SW480 (cell line): ENCODE results near the gene PHF13.
"Not testable (repeated sequence)": the region's sequence is repeated elsewhere in the genome, so short reads cannot be mapped to it uniquely, and the experiment has no call there.

Experiments
- DNase-seq: peaks from one replicate; pipeline ENCODE4 v3.0.0-alpha.2; 2016; ENCODE audit warnings: low spot score

Gene PHF13

GRCh38 chr1:6587261-6588005 is 26.1 kb upstream of the PHF13 start:
- DNase-seq: no peak

GRCh38 chr1:6588128-6588892 is 25.2 kb upstream of the PHF13 start:
- DNase-seq: no peak

- DNase-seq: peak; percentile 22
Measured at GRCh38 chr1:6588893-6589520, 24.5 kb upstream of the PHF13 start.

GRCh38 chr1:6590046-6590445 is 23.5 kb upstream of the PHF13 start:
- DNase-seq: no peak

GRCh38 chr1:6591222-6591621 is 22.3 kb upstream of the PHF13 start:
- no peak for DNase-seq

GRCh38 chr1:6591644-6592043 is 21.9 kb upstream of the PHF13 start:
- no peak for DNase-seq

DNA sequence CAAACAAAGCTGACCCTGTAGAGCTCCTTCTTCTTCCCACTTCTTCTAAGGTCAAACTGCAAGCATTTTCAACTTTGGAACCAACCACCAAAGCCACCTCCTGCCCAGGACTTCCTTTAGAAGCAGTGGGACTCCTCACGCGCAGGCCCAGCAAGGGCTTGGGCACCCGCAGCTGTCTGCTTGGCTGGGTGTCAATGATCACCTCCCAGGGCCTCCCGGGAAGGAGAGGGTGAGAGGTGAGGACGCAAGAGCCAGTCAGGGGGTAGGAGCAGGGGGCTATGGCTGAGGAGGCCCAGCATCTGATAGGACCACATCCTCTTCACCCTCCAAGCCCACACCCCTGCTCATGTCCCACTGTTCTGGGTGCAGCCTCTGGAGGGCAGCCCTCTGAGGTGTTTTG is 21.1 kb upstream of the PHF13 start:
- no peak for DNase-seq

- no peak for DNase-seq
Measured at GRCh38 chr1:6592865-6593593, 20.5 kb upstream of the PHF13 start.

- DNase-seq: no peak
Measured at GRCh38 chr1:6593810-6594209, 19.7 kb upstream of the PHF13 start.

DNA sequence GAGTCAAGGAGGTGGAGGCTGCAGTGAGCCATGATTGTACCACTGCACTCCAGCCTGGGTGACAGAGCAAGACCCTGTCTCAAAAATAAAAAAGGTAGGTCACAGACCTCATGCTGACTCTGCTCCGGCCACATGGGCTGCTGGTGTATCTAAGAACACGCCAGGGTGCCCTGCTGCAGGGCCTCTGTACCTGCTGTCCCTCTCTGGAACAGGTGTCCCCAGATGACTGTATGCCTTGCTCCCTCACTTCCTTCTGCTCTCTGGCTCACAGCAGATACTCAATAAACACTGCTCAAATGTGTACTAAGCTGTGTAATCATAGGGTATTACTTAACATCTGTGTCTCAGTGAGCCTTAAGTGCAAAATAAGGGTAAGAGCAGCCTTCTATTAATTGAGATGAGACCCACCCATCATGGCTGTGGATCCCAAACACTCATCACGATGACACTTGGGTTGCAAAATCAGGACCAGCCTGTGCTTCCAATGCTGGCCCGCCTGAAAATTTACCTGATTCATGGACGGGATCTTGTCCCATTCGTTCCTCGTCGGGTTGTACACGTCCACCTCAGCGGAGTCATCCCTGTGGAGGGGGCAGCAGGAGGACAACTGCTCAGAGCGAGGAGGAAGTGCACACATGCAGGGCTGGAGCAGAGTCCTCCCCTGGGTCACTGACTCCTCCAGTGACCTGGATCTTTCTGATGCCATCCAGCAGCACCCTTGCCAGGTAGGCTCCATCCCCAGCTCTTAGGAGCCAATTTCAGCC is 18.4 kb upstream of the PHF13 start:
- no peak for DNase-seq

DNA sequence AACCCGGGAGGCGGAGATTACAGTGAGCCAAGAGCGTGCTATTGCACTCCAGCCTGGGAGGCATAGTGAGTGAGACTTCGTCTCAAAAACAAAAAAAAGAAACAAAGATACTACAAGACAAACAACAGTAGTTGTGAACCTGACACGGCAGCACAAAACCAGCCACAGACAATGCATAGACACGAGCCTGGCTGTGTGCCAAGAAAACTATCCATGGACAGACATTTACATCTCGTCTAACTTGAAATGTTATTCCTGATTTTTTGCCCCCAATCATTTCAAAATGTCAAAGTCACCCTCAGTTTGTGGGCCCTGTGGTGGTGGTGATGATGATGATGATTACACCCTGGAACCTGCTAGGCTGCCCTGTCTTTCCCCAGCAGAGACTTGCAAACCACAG is 17.2 kb upstream of the PHF13 start:
- DNase-seq: no peak

DNA sequence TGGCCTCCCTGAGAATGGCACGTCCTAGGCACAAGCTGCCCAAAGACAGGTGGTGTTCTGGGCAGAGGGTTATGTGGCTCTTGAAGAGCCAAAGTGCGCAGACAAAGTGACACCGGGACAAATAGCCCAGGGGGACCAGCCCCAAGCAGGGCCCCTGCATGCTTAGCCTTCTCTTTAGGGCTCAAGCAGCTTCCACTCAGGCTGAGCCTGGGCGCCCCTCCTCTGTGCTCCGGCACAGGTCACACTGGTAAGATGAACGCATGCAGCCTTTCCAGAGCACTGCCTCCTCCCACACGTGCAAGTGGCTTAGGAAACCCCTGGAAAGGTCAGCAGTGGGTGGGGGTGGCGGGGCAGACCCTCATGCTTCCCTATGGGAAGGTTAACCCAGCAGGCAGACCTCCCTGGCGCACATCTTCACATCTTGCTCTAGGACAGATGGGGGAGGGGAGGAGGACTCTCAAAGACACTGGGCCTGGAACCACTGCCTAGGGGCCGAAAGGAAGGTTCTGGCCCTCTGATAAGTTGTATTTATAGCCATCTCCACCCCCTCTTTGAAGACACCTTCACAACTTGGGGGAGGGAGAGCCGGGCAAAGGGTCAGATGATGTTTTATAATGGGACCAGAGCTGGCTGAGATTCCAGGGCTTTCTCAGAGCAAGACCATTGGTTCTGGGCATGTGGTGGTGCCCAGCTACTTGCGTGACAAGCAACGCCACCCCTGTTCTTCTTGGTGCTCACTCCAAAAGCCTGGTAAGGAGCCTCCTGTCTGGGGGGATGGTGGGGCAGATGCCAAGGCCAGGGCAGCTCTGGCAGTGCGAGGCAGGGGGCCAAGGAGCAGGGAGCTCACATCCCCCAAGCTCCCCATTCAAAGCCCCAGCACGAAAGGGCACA is 16.4 kb upstream of the PHF13 start:
- DNase-seq: no peak

GRCh38 chr1:6597777-6598131 is 15.8 kb upstream of the PHF13 start:
- no peak for DNase-seq

DNA sequence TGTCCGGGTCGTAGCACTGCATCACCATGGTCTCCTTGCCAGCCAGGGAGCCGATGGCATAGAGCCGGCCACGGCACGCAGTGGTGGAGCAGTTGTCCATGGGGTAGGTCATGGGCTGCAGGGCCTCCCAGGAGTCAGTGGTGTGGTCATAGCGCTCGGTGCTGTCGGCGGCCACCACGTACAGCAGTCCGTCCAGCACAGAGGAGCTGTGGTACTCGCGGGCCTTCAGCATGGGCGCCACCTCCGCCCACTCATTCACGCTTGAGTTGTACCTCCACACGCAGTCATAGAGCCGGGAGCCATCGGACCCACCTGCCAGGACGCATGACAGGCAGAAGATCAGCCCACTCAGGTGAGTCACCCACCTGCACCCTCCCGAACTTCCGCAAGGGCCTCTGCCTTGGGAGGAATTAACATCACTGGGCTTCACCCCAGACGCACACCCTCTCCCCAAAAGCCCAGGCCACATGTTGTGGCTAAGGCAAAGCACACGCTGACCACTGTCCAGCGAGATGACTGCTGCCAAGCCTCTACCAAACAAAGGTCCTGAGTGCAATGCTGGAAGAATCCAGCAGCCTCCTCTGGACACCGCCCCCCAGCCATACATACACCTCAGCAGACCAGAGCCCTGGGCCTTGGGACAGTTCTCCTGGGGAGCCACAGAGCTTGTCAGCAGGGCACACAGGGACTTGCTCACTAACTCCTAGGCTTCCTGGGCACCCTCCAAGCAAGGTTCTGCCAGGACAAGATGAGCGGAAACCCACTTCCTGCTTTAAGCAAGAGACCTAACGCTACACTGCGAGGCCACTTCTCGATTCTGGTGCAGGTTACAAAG is 14.2 kb upstream of the PHF13 start:
- peak; percentile 85 for DNase-seq

GRCh38 chr1:6599991-6600390 is 13.5 kb upstream of the PHF13 start:
- not testable (repeated sequence) for DNase-seq

DNA sequence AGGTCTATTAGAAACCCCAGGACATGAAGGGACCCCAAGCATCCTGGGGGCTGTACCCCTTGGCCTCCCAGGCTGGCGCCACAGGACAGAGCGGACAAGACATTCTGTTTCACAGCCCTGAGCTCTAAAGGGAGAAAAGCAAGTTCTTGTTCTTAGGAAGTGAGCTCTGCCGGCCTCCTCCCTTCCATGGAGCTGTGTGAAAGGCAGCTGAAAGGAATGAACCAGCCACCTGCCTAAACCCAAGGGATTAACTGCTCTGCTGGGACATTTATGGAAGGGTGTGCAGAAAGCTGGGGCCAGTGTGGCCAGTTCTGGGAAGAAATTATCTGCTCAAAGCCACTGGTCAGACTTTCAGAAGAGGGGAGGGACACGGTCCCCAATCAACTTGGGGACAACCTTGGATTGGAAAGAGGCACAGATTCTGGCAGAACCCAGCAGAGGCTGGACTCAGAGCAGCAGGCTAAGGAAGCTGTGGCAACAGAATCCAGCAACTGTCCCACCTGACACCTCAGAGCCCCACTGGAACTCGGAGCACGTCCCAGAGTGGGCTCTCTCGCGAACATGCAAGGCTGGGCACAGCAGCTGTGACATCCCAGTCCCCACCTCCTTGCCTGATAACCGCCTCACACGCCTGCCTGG is 13.0 kb upstream of the PHF13 start:
- no peak for DNase-seq

DNA sequence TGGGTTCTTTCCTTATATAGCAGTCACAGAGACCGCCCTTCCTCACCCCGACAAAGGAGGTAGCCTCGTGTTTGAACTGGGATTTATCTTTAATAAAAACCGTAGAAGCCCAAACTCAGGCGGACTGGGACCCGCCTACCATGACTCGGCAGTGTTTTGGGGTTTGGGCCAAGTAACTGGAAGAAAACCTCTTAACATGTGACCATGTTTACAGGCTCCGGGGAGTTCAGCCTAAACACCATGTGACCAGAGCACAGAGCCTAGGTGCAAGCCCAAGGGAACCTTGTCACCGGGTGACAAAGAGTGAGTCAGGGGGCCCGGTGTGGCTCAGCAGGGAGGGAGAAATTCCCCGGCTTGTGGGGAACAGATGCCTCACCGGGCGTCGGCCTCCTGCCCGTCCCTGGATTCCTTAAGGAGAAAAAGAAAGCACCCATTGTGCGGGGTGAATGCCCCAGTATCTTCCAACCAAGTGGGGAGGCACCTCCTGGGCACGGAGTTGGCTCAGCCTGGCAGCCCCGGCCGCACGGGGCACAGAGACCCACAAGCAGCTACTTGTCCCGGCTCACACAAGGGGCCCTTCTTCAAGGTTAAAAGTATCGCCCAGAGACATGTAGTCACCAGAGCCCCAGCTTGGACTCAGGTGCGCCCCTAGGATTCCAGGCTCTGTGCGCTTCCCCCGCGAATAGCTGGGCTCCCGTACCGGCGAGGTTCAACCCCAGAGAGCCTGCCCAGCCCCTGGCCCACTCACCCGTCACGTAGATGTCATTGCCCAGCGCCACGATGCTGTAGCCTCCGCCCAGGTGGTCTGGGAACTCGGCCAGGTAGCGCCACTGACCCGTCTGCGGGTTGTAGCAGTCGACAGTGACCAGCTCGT is 12.2 kb upstream of the PHF13 start:
- peak; percentile 79 for DNase-seq

DNA sequence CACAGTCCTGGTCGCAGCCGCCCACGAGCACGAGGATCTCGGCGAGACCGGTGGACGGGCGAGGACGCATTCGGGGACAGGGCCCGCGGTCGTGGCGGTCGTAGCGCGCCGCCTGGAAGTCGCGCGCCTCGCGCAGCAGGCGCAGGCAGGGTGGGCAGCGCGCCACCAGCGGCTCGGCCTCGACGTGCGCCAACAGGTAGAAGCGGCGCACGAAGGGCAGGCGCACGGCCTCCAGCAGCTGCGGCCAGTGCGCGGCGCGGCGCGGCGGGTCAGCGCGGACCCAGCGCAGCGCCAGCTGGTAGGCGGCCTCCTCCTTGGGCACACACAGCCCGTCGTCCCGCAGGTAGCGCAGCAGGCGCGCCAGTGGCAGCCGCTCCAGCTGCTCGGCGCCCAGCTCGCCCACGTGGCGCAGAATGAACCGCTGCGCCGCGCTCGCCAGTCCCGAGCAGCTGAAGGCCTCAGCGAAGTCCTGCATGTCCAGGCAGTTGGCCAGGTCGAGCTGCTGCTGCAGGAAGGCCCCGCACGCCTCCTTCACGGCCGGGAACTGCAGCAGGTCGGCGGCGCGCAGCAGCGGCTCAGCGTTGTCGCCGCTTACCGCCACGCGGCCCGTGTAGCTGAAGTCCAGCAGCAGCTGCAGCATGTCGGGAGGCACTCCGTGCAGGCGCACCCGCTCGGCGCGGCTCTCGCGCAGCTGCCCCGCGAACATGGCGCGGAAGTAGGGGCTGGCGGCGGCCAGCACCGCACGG is 11.4 kb upstream of the PHF13 start:
- DNase-seq: peak; percentile 56
